Upper lobe of left lung (tissue), 6 donors: ENCODE data around the gene FBLN7. TPM values are rescaled to one million over a fixed set of nuclear protein-coding genes. Genes with fewer than 3 reads are reported as not detected.
A peak's percentile ranks its signal among the peaks of the same experiment; 100 is the strongest.

Experiments used
- ATAC-seq, 2 donors: fragments of 200-7000 bp; cut with Tn5 transposase; one replicate each; pipeline ENCODE4 v1.9.1; 2022; ENCODE audit warnings: mild to moderate bottlenecking in 2 of 2, moderate library complexity in 2 of 2; ENCODE audit not compliant: low FRiP score in 2 of 2
- DNase-seq, 2 donors: peaks; one replicate each; pipeline ENCODE4 v3.0.0-alpha.2; 2019 to 2020
- H3K27ac ChIP-seq, 4 donors: fragments of 200-600 bp; sonication (generic); one replicate each; pipeline ENCODE4 v1.5.1; 2016 to 2019
- H3K27me3 ChIP-seq, 4 donors: fragments of 200-600 bp; sonication (generic); one replicate each; pipeline ENCODE4 v1.5.1; 2017 to 2019
- H3K36me3 ChIP-seq, 4 donors: fragments of 200-600 bp; sonication (generic); one replicate each; pipeline ENCODE4 v1.5.1; 2016 to 2019
- H3K4me1 ChIP-seq, 4 donors: fragments of 200-600 bp; sonication (generic); one replicate each; pipeline ENCODE4 v1.5.1; 2018 to 2019
- H3K4me3 ChIP-seq, 4 donors: fragments of 200-600 bp; sonication (generic); one replicate each; pipeline ENCODE4 v1.5.1; 2017 to 2019; ENCODE audit warnings: mild to moderate bottlenecking in 2 of 4, moderate library complexity in 1 of 4
- H3K9me3 ChIP-seq, 4 donors: fragments of 200-600 bp; sonication (generic); one replicate each; pipeline ENCODE4 v1.5.1; 2018 to 2019
- EP300 ChIP-seq, 4 donors: sonication (generic); formaldehyde crosslinking; IDR thresholded peaks; one replicate each; pipeline ENCODE4 v1.5.1; 2017; ENCODE audit warnings: antibody characterized with exemption in 4 of 4, control low read depth in 2 of 4
- POLR2A ChIP-seq, 4 donors: fragments of 450-650 bp; IDR thresholded peaks; one replicate each; pipeline ENCODE4 v1.5.1; 2016 to 2017; ENCODE audit warnings: antibody characterized with exemption in 4 of 4, mild to moderate bottlenecking in 2 of 4
- POLR2AphosphoS5 ChIP-seq, 2 donors: sonication (generic); formaldehyde crosslinking; IDR thresholded peaks; one replicate each; pipeline ENCODE4 v1.5.1; 2017; ENCODE audit warnings: antibody characterized with exemption in 2 of 2
- WGBS, 2 donors: methylation state at CpG; one replicate each; pipeline ENCODE4 v1.1.5; 2017 to 2018; 5-methylcytosine and 5-hydroxymethylcytosine counted together
- total RNA-seq, 6 donors: library from RNA; depleted of rRNA in 4 of 6; stranded (reverse); fragments of >200 nt in 4 of 6; gene quantifications; one replicate each; pipeline versions ENCODE4 v1.1.0 to v1.2.1, GENCODE V29; 2016 to 2021
- TF ChIP-seq, protein P1 (sequence below), 6 experiments: fragments of 450-650 bp in 4 of 6; fragments of 200-600 bp in 2 of 6; sonication (generic) in 2 of 6; IDR thresholded peaks; one replicate each; pipeline ENCODE4 v1.5.1; 2016 to 2019; ENCODE audit warnings: antibody characterized with exemption in 6 of 6
- donor health status: DM: no; HTN: no; CAD: no; lungs with moderate emphysema.
- donor health status: DM: no; HTN: yes; CAD: no; lungs with severe emphysema.

FBLN7 gene
- total RNA-seq, 6 donors from 2014 or later = 2.0 to 6.9 (median 4.0) TPM; not detected in 1

DNA sequence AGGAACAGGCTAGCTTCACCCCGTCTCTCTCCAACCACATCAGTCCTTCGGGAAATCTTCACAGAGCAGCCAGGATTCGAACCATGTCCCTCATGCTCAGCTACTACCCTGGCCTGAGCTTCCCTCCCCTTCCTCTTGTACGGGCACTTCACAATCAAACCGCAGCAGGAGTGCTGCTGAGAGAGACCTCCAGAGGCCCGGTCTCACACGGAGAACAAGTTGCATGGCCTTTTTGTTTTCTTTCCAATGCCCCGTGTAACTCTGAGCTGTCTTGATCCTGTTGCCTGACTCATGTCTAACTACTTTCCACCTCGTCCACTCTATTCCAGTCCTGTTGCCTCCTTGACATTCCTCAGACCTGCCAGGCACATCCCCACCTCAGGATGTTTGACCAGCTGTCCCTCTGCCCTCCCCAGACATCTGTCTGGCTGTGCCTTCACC lies 25.4 kb downstream of the FBLN7 start:
- no peaks in the 10 kb centered on the region for H3K4me1 ChIP-seq
- ATAC-seq = no peak

DNA sequence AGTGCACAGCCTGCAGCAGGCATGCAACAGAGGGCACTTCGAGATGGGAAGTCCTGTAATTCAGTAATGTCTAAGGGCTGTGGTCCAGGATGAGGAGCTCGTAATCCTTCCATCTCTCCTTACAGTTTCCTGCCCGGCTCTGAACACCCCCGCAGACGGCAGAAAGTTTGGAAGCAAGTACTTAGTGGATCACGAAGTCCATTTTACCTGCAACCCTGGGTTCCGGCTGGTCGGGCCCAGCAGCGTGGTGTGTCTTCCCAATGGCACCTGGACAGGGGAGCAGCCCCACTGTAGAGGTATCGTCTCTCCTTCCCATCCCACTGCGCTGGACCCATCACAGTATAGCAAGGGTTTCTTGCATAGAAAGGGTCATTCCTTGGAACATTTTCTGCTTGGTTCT lies 26.7 kb downstream of the FBLN7 start:
- Histone ChIP-seq H3K9me3 (no peaks in the 10 kb centered on the region), H3K27ac (no peak overlapping the region), H3K36me3 (no peaks in the 10 kb centered on the region), H3K4me3 (no peak overlapping the region), H3K27me3 (no peaks in the 10 kb centered on the region), H3K4me1 (no peaks in the 10 kb centered on the region)
- TF ChIP-seq POLR2AphosphoS5 (IDR thresholded peaks at IDR 0.05) = no peak
- TF ChIP-seq POLR2A (IDR thresholded peaks at IDR 0.05) = no peak
- TF ChIP-seq EP300 (IDR thresholded peaks at IDR 0.05) = no peak
- TF ChIP-seq, protein P1, sequence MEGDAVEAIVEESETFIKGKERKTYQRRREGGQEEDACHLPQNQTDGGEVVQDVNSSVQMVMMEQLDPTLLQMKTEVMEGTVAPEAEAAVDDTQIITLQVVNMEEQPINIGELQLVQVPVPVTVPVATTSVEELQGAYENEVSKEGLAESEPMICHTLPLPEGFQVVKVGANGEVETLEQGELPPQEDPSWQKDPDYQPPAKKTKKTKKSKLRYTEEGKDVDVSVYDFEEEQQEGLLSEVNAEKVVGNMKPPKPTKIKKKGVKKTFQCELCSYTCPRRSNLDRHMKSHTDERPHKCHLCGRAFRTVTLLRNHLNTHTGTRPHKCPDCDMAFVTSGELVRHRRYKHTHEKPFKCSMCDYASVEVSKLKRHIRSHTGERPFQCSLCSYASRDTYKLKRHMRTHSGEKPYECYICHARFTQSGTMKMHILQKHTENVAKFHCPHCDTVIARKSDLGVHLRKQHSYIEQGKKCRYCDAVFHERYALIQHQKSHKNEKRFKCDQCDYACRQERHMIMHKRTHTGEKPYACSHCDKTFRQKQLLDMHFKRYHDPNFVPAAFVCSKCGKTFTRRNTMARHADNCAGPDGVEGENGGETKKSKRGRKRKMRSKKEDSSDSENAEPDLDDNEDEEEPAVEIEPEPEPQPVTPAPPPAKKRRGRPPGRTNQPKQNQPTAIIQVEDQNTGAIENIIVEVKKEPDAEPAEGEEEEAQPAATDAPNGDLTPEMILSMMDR (IDR thresholded peaks at IDR 0.05) = no peak
- ATAC-seq (no peak), DNase-seq (no peak)
- 88 to 100% methylated on average over 5 to 11 of the region's 11 CpGs for WGBS, 2 donors

More for the DNA sequence above, 25.4 kb downstream of the FBLN7 start:
- Histone ChIP-seq H3K9me3 (no peaks in the 10 kb centered on the region), H3K27me3 (no peaks in the 10 kb centered on the region), H3K36me3 (no peaks in the 10 kb centered on the region), H3K27ac (no peak overlapping the region), H3K4me3 (no peak overlapping the region)
- WGBS, 2 donors = 63 to 80% methylated on average over 9 of the region's 9 CpGs
- TF ChIP-seq POLR2AphosphoS5 (IDR thresholded peaks at IDR 0.05) (no peak), EP300 (IDR thresholded peaks at IDR 0.05) (no peak), POLR2A (IDR thresholded peaks at IDR 0.05) (no peak)
- TF ChIP-seq, protein P1 (IDR thresholded peaks at IDR 0.05) = no peak
- DNase-seq = no peak

DNA sequence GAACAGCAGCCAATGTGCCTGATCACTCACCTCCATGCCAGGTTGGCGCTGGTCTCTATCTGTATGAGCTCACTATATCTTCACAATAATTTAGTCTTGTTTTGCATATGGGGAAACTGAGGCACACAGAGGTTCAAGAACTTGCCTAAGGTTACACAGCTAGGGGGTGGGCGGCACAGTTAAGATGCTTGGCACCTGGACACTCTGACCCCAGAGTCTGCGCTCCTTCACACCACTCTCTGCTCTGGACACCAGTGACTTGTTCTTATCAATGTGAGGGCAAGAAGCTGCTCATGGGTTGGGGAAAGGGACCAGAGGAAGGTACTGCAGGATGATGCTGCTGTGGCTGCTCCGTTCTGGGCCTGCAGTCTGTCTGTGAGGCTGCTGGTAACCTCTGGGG lies 27.1 kb downstream of the FBLN7 start:
- no peaks in the 10 kb centered on the region for H3K9me3 ChIP-seq
- H3K27ac ChIP-seq = no peak overlapping the region
- DNase-seq (no peak), ATAC-seq (no peak)
- H3K36me3 ChIP-seq = no peaks in the 10 kb centered on the region
- 87 to 94% methylated on average over 2 to 4 of the region's 4 CpGs for WGBS, 2 donors
- H3K4me1 ChIP-seq = no peaks in the 10 kb centered on the region
- no peaks in the 10 kb centered on the region for H3K27me3 ChIP-seq
- TF ChIP-seq POLR2A (IDR thresholded peaks at IDR 0.05) = no peak
- H3K4me3 ChIP-seq = no peak overlapping the region

DNA sequence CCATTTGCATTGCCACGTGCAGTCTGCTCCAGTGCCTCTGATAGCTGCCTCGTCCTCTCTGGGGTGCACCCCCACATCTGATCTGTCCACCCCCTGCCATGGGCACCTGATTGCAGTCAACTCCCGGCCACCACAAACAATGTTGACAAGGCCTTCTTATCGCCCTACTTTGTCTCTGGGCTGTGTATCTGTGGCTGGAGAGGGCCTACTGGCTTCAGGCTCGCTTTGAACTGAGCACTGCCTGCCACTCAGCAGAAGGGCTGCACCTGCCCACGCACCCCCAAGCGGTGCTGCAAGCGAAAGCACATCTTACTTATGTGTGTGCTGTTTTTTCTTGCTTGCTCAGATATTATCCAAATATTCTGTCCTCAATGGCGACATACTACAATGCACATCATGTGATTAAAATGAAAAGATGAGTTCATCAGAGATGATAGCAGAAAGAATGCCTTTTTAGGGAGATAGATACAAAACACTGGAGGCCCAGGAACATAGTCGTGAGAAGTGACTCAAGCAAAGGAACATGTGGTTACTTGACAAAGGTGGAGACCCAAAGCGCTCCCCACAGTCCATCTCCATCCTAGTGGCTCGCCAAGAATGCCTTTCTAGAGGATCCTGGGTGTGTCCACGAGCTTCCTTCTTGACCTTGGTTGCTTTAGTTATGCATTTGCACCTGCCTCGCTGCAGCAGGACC lies 28.8 kb downstream of the FBLN7 start:
- DNase-seq = no peak
- H3K27me3 ChIP-seq = no peaks in the 10 kb centered on the region
- ATAC-seq = no peak
- no peak overlapping the region for H3K27ac ChIP-seq
- H3K4me3 ChIP-seq = no peak overlapping the region
- TF ChIP-seq POLR2AphosphoS5 (IDR thresholded peaks at IDR 0.05) = no peak
- no peak for TF ChIP-seq POLR2A (IDR thresholded peaks at IDR 0.05)
- no peak for TF ChIP-seq EP300 (IDR thresholded peaks at IDR 0.05)
- TF ChIP-seq, protein P1 (IDR thresholded peaks at IDR 0.05) = no peak
- H3K36me3 ChIP-seq = no peaks in the 10 kb centered on the region
- 87% methylated on average over 13 to 14 of the region's 14 CpGs for WGBS, 2 donors
- H3K9me3 ChIP-seq = no peaks in the 10 kb centered on the region
- no peaks in the 10 kb centered on the region for H3K4me1 ChIP-seq

DNA sequence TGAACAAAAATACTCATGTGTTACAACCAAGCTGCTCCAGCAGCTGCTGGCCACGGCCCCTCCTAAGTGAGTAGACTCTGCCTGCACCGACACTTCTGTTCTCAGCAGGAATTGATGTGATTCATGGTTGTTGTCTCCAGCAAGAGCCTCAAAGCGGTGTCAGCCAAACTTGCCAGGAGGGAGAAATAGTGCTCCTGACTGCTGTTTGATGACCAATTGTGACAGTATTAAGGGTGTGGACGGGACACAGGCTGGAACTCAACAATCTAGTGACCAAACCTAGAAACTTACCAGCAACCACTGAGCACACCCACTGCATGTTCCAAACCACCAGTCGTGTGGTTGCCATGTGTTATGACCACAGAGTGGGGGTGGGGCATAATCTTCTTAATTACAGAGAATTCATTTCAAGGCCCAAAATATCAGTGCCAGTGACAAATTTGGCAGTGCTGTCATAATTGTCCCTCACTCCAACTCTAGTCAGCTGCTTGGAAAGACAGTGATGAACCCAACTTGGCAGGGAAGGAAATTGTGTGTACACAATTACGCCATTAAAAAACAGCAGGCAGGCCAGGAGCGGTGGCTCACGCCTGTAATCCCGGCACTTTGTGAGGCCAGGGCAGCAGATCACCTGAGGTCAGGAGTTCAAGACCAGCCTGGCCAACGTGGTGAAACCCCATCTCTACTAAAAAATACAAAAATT lies 30.4 kb downstream of the FBLN7 start:
- no peak overlapping the region for H3K4me3 ChIP-seq
- DNase-seq = no peak
- no peaks in the 10 kb centered on the region for H3K9me3 ChIP-seq
- no peaks in the 10 kb centered on the region for H3K36me3 ChIP-seq
- WGBS, 2 donors = 83 to 84% methylated on average over 6 to 10 of the region's 10 CpGs
- no peaks in the 10 kb centered on the region for H3K27me3 ChIP-seq
- TF ChIP-seq, protein P1 (IDR thresholded peaks at IDR 0.05) = no peak
- TF ChIP-seq POLR2AphosphoS5 (IDR thresholded peaks at IDR 0.05) (no peak), EP300 (IDR thresholded peaks at IDR 0.05) (no peak), POLR2A (IDR thresholded peaks at IDR 0.05) (no peak)
- no peak overlapping the region for H3K27ac ChIP-seq
- no peaks in the 10 kb centered on the region for H3K4me1 ChIP-seq
- peak in 1 of 2 donors; percentile 56 for ATAC-seq
